Neural crest cell (in vitro differentiated cells): ENCODE data around the gene TBC1D17. TPM values are rescaled to one million over a fixed set of nuclear protein-coding genes. Genes with fewer than 3 reads are reported as not detected.

Source experiments
- DNase-seq: peaks from one replicate; pipeline ENCODE4 v3.0.0; 2021; ENCODE audit warnings: low read depth, mixed read lengths, low spot score
- H3K27ac Mint-ChIP-seq: one replicate; pipeline ENCODE4 v1.8.0; 2021; ENCODE audit warnings: mild to moderate bottlenecking, mixed read lengths; ENCODE audit not compliant: unreplicated experiment
- H3K27me3 Mint-ChIP-seq: 2 replicates; pipeline ENCODE4 v1.8.0; 2021; ENCODE audit warnings: low read depth, mild to moderate bottlenecking, mixed read lengths
- H3K36me3 Mint-ChIP-seq: 2 replicates; pipeline ENCODE4 v1.8.0; 2021; ENCODE audit warnings: low read depth, mild to moderate bottlenecking, mixed read lengths
- H3K4me1 Mint-ChIP-seq: 2 replicates; pipeline ENCODE4 v1.8.0; 2021; ENCODE audit warnings: mixed read lengths
- H3K4me3 Mint-ChIP-seq: one replicate; pipeline ENCODE4 v1.8.0; 2021; ENCODE audit warnings: mild to moderate bottlenecking, mixed read lengths
- H3K9me3 Mint-ChIP-seq: 2 replicates; pipeline ENCODE4 v1.8.0; 2021; ENCODE audit warnings: mixed read lengths
- total RNA-seq: library from RNA; stranded (reverse); gene quantifications from 2 replicates; pipeline ENCODE4 v1.2.1, GENCODE V29; 2021
- TF ChIP-seq, protein P1 (sequence below): fragments of 200-600 bp; sonication (generic); conservative IDR thresholded peaks from 2 replicates; pipeline ENCODE4 v1.5.0; 2021; ENCODE audit warnings: antibody characterized with exemption, mild to moderate bottlenecking

Gene TBC1D17
- total RNA-seq, 1 donor from 2014 or later = 30.5 TPM

DNA sequence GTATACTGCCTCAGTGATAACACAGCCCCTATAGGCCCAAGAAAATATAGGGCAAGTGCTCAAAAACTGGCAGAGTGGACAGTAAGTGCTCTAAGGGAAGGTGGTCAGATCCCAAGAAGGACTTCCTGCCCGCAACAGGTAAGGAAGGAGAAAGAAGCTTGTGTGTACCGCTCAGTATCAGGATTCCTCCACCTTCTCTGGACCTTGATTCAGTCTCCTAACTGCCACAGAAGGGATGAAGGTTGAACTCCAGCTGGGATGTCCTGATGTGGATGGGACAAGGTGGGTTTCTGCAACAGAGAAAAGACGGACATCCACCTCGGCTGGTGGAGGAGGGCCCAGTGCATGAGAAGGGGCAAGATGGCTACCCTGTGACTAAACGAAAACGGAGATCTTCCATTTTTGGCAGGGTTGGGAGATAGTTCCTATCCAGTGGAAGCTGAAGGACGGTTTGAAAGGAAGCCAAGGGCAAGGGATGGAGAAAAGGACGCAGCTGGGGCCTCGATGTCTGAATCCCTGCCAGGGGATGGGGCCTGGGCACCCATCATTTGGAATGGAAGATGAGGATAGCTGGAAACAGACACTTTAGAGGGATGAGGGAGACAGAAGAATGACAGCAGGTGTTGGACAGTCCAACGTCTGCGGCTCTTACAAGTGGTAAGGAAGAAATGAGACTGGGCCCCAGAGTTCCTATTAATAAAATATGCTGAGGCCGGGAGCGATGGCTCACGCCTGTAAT is 50.2 kb downstream of the TBC1D17 start:
- peaks cover 39% of the 10 kb centered on the region for H3K4me1 Mint-ChIP-seq
- H3K36me3 Mint-ChIP-seq = peaks cover 31% of the 10 kb centered on the region
- peak overlapping the region; percentile 96 for H3K4me3 Mint-ChIP-seq

DNA sequence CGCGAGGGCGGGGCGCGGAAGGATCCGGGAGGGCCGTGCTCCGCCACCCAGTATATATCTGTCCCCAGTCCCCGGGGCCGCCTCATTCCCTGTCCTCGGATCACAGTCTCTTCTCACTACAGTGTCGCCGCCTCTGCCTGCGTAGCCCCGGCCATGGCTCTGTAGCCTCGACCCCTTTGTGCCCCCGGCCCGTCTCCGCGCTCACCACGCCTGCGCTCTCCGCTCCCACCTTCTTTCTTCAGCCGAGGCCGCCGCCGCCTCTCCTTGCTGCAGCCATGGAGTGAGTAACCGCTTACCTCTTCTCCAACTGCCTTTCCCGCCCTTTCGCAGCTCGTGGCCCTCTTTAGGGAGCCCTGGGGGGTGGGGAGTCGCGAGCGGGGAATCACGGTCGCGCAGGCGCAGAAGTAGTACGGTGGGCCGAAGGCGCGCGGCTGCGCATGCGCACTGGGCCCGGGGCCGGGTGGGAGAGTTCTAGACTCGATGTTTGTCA is 51.7 kb downstream of the TBC1D17 start, which contains the start of the genes ATF5 and NUP62:
ATF5 (plus strand) TSS at position 85 of the 490 bp plus-strand sequence. CDS start 1,646 bp downstream, outside the sequence.
NUP62 (minus strand) TSS at position 384 of the 490 bp plus-strand sequence. CDS start 19,697 bp downstream, outside the sequence.
- Mint-ChIP-seq H3K27me3 (peaks cover 16% of the 10 kb centered on the region), H3K4me1 (peaks cover 39% of the 10 kb centered on the region), H3K4me3 (peak within 1 kb of the TSS; percentile 96), H3K9me3 (peaks cover 5% of the 10 kb centered on the region), H3K27ac (peak within 1 kb of the TSS; percentile 100), H3K36me3 (peaks cover 31% of the 10 kb centered on the region)
- peak; percentile 95 for DNase-seq
- TF ChIP-seq, protein P1, sequence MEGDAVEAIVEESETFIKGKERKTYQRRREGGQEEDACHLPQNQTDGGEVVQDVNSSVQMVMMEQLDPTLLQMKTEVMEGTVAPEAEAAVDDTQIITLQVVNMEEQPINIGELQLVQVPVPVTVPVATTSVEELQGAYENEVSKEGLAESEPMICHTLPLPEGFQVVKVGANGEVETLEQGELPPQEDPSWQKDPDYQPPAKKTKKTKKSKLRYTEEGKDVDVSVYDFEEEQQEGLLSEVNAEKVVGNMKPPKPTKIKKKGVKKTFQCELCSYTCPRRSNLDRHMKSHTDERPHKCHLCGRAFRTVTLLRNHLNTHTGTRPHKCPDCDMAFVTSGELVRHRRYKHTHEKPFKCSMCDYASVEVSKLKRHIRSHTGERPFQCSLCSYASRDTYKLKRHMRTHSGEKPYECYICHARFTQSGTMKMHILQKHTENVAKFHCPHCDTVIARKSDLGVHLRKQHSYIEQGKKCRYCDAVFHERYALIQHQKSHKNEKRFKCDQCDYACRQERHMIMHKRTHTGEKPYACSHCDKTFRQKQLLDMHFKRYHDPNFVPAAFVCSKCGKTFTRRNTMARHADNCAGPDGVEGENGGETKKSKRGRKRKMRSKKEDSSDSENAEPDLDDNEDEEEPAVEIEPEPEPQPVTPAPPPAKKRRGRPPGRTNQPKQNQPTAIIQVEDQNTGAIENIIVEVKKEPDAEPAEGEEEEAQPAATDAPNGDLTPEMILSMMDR = no peak

More for the DNA sequence above, 50.2 kb downstream of the TBC1D17 start:
- Mint-ChIP-seq H3K9me3 (peaks cover 5% of the 10 kb centered on the region), H3K27me3 (peaks cover 16% of the 10 kb centered on the region), H3K27ac (peak overlapping the region; percentile 94)
- DNase-seq = no peak
- TF ChIP-seq, protein P1 = no peak

DNA sequence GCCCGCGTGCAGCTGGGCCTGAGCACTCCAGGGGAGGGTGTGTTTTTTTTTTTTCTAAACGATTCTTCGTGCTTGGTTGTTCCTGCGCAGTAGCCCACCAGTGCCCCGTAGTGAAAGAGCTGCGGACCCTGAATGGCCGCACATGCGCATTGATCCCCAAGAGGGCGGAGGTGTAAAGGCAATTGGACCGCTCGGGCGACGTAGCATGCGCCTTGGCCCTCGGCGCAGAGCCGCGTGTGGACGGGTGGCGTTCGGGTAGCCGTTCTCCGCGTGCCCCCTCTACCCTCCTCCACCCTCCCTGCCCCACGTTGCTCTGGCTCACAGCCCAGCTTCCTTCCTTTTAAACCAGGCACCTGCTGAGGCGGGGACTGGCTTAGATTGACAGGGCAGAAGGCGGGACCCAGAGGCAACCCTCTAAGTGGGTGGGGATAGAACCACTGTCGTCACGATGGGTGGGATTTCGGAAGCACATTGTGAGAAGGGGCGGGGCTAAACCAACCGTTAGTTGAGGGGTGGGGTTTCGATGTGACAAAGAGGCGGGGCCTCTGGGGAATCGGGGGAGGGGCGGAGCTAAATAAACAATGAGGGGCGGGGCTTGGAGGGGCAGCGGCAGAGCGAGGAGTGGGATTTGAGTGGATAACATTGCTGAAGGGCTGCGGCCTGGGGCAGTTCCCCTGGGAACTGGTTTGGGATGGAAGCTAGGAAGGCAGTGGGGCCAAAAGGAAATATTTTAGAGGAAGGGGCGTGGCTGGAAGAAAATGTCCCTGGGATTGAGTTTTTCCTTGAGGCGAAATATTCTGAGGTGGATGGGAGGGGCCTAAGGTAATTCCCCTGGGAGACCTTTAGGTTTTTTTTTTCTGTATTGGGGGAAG is 52.3 kb downstream of the TBC1D17 start:
- peak overlapping the region; percentile 100 for H3K27ac Mint-ChIP-seq
- H3K27me3 Mint-ChIP-seq = peaks cover 16% of the 10 kb centered on the region
- H3K9me3 Mint-ChIP-seq = peaks cover 5% of the 10 kb centered on the region
- TF ChIP-seq, protein P1 = peak; percentile 21
- H3K4me3 Mint-ChIP-seq = peak overlapping the region; percentile 96
- peak; percentile 94 for DNase-seq
- peaks cover 31% of the 10 kb centered on the region for H3K36me3 Mint-ChIP-seq
- peaks cover 39% of the 10 kb centered on the region for H3K4me1 Mint-ChIP-seq

DNA sequence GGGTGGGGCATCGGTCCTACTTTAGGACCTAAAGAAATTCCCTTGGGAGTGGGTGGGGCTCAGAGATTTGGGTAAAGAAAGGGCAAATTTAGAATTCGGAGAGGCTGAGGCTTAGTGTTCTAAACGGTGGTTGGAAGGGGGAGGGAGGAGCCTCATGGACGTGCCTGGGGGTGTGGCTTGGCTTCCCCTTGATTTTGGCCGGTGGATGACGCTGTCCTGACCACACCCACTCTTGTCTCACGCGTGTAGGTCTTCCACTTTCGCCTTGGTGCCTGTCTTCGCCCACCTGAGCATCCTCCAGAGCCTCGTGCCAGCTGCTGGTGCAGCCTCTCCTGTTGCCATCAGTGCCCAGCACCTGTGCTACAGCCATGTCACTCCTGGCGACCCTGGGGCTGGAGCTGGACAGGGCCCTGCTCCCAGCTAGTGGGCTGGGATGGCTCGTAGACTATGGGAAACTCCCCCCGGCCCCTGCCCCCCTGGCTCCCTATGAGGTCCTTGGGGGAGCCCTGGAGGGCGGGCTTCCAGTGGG is 53.0 kb downstream of the TBC1D17 start:
- peaks cover 5% of the 10 kb centered on the region for H3K9me3 Mint-ChIP-seq
- H3K27ac Mint-ChIP-seq = no peak overlapping the region
- peaks cover 34% of the 10 kb centered on the region for H3K4me1 Mint-ChIP-seq
- peak overlapping the region; percentile 96 for H3K4me3 Mint-ChIP-seq
- peaks cover 29% of the 10 kb centered on the region for H3K36me3 Mint-ChIP-seq
- no peak for DNase-seq
- H3K27me3 Mint-ChIP-seq = peaks cover 16% of the 10 kb centered on the region
- TF ChIP-seq, protein P1 = no peak

DNA sequence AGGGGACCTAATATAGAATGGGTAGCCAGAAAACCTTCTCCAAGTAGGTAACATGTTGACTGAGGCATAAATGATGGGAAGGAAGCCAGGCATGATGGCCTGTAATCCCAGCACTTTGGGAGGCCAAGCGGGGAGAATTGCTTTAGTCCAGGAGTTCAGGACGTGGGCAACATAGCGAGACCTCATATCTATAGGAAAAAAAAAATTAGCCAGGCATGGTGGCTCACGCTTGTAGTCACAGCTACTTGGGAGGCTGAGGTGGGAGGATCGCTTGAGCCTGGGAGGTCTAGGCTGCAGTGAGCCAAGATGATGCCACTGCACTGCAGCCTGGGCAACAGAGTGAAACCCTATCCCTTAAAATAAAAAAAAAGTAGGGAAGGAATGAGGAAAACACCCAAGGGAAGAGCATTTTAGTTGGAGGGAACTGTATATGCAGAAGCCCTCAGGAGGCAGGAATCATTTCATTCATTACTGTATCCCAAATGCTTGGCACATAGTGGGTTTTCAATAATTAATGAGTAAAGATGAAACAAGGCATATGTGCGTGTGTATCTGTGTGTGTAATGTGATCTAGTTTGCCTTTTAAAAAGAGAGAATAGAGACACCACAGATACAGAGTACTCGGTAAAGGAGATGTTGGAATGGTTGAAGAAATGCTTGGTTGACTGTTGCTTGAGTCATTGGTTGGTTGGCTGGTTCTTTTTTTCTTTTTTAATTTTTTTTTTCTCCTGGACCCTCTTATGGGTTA is 54.0 kb downstream of the TBC1D17 start:
- H3K27me3 Mint-ChIP-seq = peaks cover 19% of the 10 kb centered on the region
- no peak for DNase-seq
- H3K4me3 Mint-ChIP-seq = peak overlapping the region; percentile 31
- no peak overlapping the region for H3K27ac Mint-ChIP-seq
- H3K9me3 Mint-ChIP-seq = peaks cover 5% of the 10 kb centered on the region
- peaks cover 26% of the 10 kb centered on the region for H3K36me3 Mint-ChIP-seq
- TF ChIP-seq, protein P1 = no peak
- H3K4me1 Mint-ChIP-seq = peaks cover 31% of the 10 kb centered on the region
